ENCODE data around the gene DENND6B. TPM values are rescaled to one million over a fixed set of nuclear protein-coding genes. Genes with fewer than 3 reads are reported as not detected.
A peak's percentile ranks its signal among the peaks of the same experiment; 100 is the strongest.

DENND6B gene
- total RNA-seq, 2 experiments from 2014 or later = 8.8 to 9.5 TPM

GRCh38 chr22:50302041-50302541 is 24.7 kb downstream of the DENND6B start:
- peaks cover 12% of the 10 kb centered on the region for H3K27me3 Mint-ChIP-seq
- H3K4me1 Mint-ChIP-seq = peaks cover 5% of the 10 kb centered on the region
- DNase-seq (no peak), ATAC-seq (ENCODE audit: low read depth) (no peak)
- H3K27ac Mint-ChIP-seq = no peak overlapping the region
- no peaks in the 10 kb centered on the region for H3K9me3 Mint-ChIP-seq
- POLR2A ChIA-PET = interaction anchor here (0.7 to 6.0 kb wide), 4 partner anchors 8 to 150 kb away, joined by 3 to 51 read pairs (median 4); no protein-coding TSS in a partner anchor
- H3K4me3 Mint-ChIP-seq = no peak overlapping the region
- peaks cover 1% of the 10 kb centered on the region for H3K36me3 Mint-ChIP-seq

- Mint-ChIP-seq H3K27ac (no peak overlapping the region), H3K9me3 (no peaks in the 10 kb centered on the region), H3K36me3 (peaks cover 1% of the 10 kb centered on the region), H3K4me3 (no peak overlapping the region), H3K27me3 (peaks cover 12% of the 10 kb centered on the region), H3K4me1 (peaks cover 5% of the 10 kb centered on the region)
- DNase-seq (no peak), ATAC-seq (ENCODE audit: low read depth) (no peak)
- POLR2A ChIA-PET = interaction anchor here (0.7 kb wide), 1 partner anchor 151 kb away, joined by 4 read pairs; no protein-coding TSS in a partner anchor
These were observed 25.2 kb downstream of the DENND6B start for GRCh38 chr22:50301581-50301991.

GRCh38 chr22:50300620-50301257 is 26.1 kb downstream of the DENND6B start:
- Mint-ChIP-seq H3K27ac (no peak overlapping the region), H3K4me1 (peaks cover 3% of the 10 kb centered on the region), H3K27me3 (peaks cover 7% of the 10 kb centered on the region), H3K9me3 (no peaks in the 10 kb centered on the region), H3K36me3 (peaks cover 1% of the 10 kb centered on the region), H3K4me3 (no peak overlapping the region)
- DNase-seq = no peak
- POLR2A ChIA-PET = interaction anchor here (1.0 kb wide), 1 partner anchor 14 kb away, joined by 3 read pairs; no protein-coding TSS in a partner anchor
- no peak for ATAC-seq (ENCODE audit: low read depth)

GRCh38 chr22:50299785-50300619 is 26.8 kb downstream of the DENND6B start:
- no peak overlapping the region for H3K27ac Mint-ChIP-seq
- H3K4me1 Mint-ChIP-seq = peaks cover 3% of the 10 kb centered on the region
- DNase-seq (no peak), ATAC-seq (ENCODE audit: low read depth) (no peak)
- H3K27me3 Mint-ChIP-seq = peaks cover 7% of the 10 kb centered on the region
- POLR2A ChIA-PET = interaction anchor here (1.0 kb wide), 1 partner anchor 14 kb away, joined by 3 read pairs; no protein-coding TSS in a partner anchor
- peaks cover 1% of the 10 kb centered on the region for H3K36me3 Mint-ChIP-seq
- no peak overlapping the region for H3K4me3 Mint-ChIP-seq
- H3K9me3 Mint-ChIP-seq = no peaks in the 10 kb centered on the region

GRCh38 chr22:50298937-50299784 is 27.7 kb downstream of the DENND6B start:
- POLR2A ChIA-PET = no interaction called here
- no peak overlapping the region for H3K4me3 Mint-ChIP-seq
- peaks cover 4% of the 10 kb centered on the region for H3K4me1 Mint-ChIP-seq
- peaks cover 4% of the 10 kb centered on the region for H3K27me3 Mint-ChIP-seq
- peaks cover 1% of the 10 kb centered on the region for H3K36me3 Mint-ChIP-seq
- H3K9me3 Mint-ChIP-seq = no peaks in the 10 kb centered on the region
- no peak overlapping the region for H3K27ac Mint-ChIP-seq
- ATAC-seq (ENCODE audit: low read depth) (peak; percentile 12), DNase-seq (no peak)

- peaks cover 2% of the 10 kb centered on the region for H3K4me1 Mint-ChIP-seq
- H3K27ac Mint-ChIP-seq = no peak overlapping the region
- ATAC-seq (ENCODE audit: low read depth) (no peak), DNase-seq (no peak)
- peaks cover 4% of the 10 kb centered on the region for H3K27me3 Mint-ChIP-seq
- H3K36me3 Mint-ChIP-seq = peaks cover 1% of the 10 kb centered on the region
- no peak overlapping the region for H3K4me3 Mint-ChIP-seq
- POLR2A ChIA-PET = no interaction called here
- no peaks in the 10 kb centered on the region for H3K9me3 Mint-ChIP-seq
These were observed 28.6 kb downstream of the DENND6B start for GRCh38 chr22:50298266-50298637.

- ATAC-seq (ENCODE audit: low read depth) (no peak), DNase-seq (no peak)
- peaks cover 5% of the 10 kb centered on the region for H3K4me1 Mint-ChIP-seq
- H3K27me3 Mint-ChIP-seq = peaks cover 4% of the 10 kb centered on the region
- no peak overlapping the region for H3K27ac Mint-ChIP-seq
- no peaks in the 10 kb centered on the region for H3K9me3 Mint-ChIP-seq
- peaks cover 1% of the 10 kb centered on the region for H3K36me3 Mint-ChIP-seq
- POLR2A ChIA-PET = interaction anchor here (1.5 kb wide), 1 partner anchor 44 kb away, joined by 3 read pairs; no protein-coding TSS in a partner anchor
- H3K4me3 Mint-ChIP-seq = no peak overlapping the region
These were observed 29.1 kb downstream of the DENND6B start for GRCh38 chr22:50297510-50298265.

- H3K36me3 Mint-ChIP-seq = peaks cover 4% of the 10 kb centered on the region
- H3K4me1 Mint-ChIP-seq = peaks cover 12% of the 10 kb centered on the region
- no peaks in the 10 kb centered on the region for H3K9me3 Mint-ChIP-seq
- POLR2A ChIA-PET = interaction anchor here (0.6 to 1.5 kb wide), 2 partner anchors 45 to 257 kb away, joined by 3 to 4 read pairs; no protein-coding TSS in a partner anchor
- peaks cover 4% of the 10 kb centered on the region for H3K27me3 Mint-ChIP-seq
- ATAC-seq (ENCODE audit: low read depth) = no peak
- H3K4me3 Mint-ChIP-seq = no peak overlapping the region
- DNase-seq = no peak
- H3K27ac Mint-ChIP-seq = no peak overlapping the region
These were observed 29.9 kb downstream of the DENND6B start for GRCh38 chr22:50296658-50297490.

- peaks cover 16% of the 10 kb centered on the region for H3K4me1 Mint-ChIP-seq
- no peak for ATAC-seq (ENCODE audit: low read depth)
- peaks cover 2% of the 10 kb centered on the region for H3K36me3 Mint-ChIP-seq
- peaks cover 4% of the 10 kb centered on the region for H3K27me3 Mint-ChIP-seq
- DNase-seq = no peak
- no peaks in the 10 kb centered on the region for H3K9me3 Mint-ChIP-seq
- H3K27ac Mint-ChIP-seq = peak overlapping the region; percentile 78
- POLR2A ChIA-PET = interaction anchor here (0.5 to 3.7 kb wide), 9 partner anchors 11 to 288 kb away, joined by 3 to 51 read pairs (median 4); partner anchors contain the start of genes CHKB, DENND6B and PLXNB2
- H3K4me3 Mint-ChIP-seq = peak overlapping the region; percentile 71
These were observed 32.5 kb downstream of the DENND6B start for GRCh38 chr22:50294319-50294656.

- H3K27me3 Mint-ChIP-seq = peaks cover under 1% of the 10 kb centered on the region
- peaks cover 2% of the 10 kb centered on the region for H3K36me3 Mint-ChIP-seq
- H3K27ac Mint-ChIP-seq = peak overlapping the region; percentile 78
- DNase-seq = peak; percentile 64
- H3K4me3 Mint-ChIP-seq = peak overlapping the region; percentile 71
- H3K9me3 Mint-ChIP-seq = no peaks in the 10 kb centered on the region
- POLR2A ChIA-PET = interaction anchor here (0.5 to 3.7 kb wide), 13 partner anchors 11 to 289 kb away, joined by 3 to 51 read pairs (median 4); partner anchors contain the start of genes CHKB, DENND6B, HDAC10 and PLXNB2
- H3K4me1 Mint-ChIP-seq = peaks cover 16% of the 10 kb centered on the region
- ATAC-seq (ENCODE audit: low read depth) = peak; percentile 58
These were observed 33.1 kb downstream of the DENND6B start for GRCh38 chr22:50293441-50294318.

All from activated naive CD8-positive, alpha-beta T cell treated with anti-CD3 and anti-CD28 coated beads, Interleukin-2, amount 10 ng/mL, durations not matched to agents 7 days and 5 days (primary cell).